Kidney epithelial cell (primary cell): ENCODE measurements around the gene FAM229A. TPM values are rescaled to one million over a fixed set of nuclear protein-coding genes. Genes with fewer than 3 reads are reported as not detected.

Experiments
- DNase-seq: peaks from one replicate; pipeline ENCODE4 v3.0.0-alpha.2; 2010; ENCODE audit warnings: low read depth
- H3K27me3 ChIP-seq: 2 replicates; pipeline ENCODE4 v1.6.0; 2011; ENCODE audit warnings: low read length; ENCODE audit not compliant: control insufficient read depth, insufficient read depth
- H3K36me3 ChIP-seq: 2 replicates; pipeline ENCODE4 v1.5.1; 2011; ENCODE audit warnings: low read length; ENCODE audit not compliant: control insufficient read depth, insufficient read depth
- H3K4me3 ChIP-seq: 2 replicates; pipeline ENCODE4 v1.5.1; 2011; ENCODE audit warnings: low read depth, mild to moderate bottlenecking, control low read depth, low read length
- total RNA-seq: library from RNA; depleted of rRNA; stranded (reverse); fragments of >200 nt; gene quantifications from 2 replicates; pipeline ENCODE4 v1.2.3, GENCODE V29; 2015
- TF ChIP-seq, protein P1 (sequence below): IDR thresholded peaks from 2 replicates; pipeline ENCODE4 v1.5.1; 2011; ENCODE audit warnings: mild to moderate bottlenecking, moderate library complexity, low read length, control low read depth, inconsistent platforms; ENCODE audit not compliant: insufficient read depth, poor library complexity, severe bottlenecking

Gene FAM229A
- total RNA-seq, 1 donor from 2014 or later: 7.5 TPM

- Histone ChIP-seq H3K4me3 (no peak overlapping the region), H3K36me3 (peaks cover 4% of the 10 kb centered on the region), H3K27me3 (no peaks in the 10 kb centered on the region)
- DNase-seq: no peak
- TF ChIP-seq, protein P1, sequence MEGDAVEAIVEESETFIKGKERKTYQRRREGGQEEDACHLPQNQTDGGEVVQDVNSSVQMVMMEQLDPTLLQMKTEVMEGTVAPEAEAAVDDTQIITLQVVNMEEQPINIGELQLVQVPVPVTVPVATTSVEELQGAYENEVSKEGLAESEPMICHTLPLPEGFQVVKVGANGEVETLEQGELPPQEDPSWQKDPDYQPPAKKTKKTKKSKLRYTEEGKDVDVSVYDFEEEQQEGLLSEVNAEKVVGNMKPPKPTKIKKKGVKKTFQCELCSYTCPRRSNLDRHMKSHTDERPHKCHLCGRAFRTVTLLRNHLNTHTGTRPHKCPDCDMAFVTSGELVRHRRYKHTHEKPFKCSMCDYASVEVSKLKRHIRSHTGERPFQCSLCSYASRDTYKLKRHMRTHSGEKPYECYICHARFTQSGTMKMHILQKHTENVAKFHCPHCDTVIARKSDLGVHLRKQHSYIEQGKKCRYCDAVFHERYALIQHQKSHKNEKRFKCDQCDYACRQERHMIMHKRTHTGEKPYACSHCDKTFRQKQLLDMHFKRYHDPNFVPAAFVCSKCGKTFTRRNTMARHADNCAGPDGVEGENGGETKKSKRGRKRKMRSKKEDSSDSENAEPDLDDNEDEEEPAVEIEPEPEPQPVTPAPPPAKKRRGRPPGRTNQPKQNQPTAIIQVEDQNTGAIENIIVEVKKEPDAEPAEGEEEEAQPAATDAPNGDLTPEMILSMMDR: no peak
Measured at GRCh38 chr1:32329931-32330466, 32.3 kb downstream of the FAM229A start.

GRCh38 chr1:32327204-32327603 lies 35.1 kb downstream of the FAM229A start:
- H3K36me3 ChIP-seq: peaks cover 2% of the 10 kb centered on the region
- DNase-seq: no peak
- H3K4me3 ChIP-seq: no peak overlapping the region
- H3K27me3 ChIP-seq: no peaks in the 10 kb centered on the region
- TF ChIP-seq, protein P1: no peak

DNA sequence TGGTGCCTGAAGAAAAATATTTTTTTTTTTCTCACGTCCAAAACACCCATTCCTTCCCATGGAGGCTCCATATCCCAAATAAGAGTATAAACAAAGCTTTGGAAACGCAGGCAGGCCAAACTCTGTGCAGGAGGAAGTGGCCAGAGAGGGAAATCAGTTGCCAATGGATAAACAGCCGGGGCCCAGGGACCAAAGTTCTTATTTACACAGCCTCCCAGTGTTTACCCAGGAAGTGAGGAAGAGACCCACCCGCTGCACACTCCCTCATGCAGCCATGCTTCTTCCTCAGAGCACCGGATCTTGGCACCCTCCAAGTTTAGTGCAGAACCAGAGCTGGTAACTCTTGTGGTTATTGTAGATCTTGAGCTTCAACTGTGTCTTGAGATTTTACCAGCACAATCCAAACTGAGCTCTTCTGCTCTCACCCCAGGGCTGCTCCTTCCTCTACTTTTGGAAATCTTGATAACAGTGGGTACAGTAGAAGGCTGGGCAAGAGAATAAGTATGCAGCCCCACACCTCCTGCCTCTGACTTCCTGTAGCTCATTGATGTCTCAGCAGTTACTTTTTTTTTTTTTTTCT lies 40.5 kb downstream of the FAM229A start:
- DNase-seq: no peak
- Histone ChIP-seq H3K36me3 (no peaks in the 10 kb centered on the region), H3K27me3 (no peaks in the 10 kb centered on the region), H3K4me3 (no peak overlapping the region)
- TF ChIP-seq, protein P1: no peak

- DNase-seq: no peak
- Histone ChIP-seq H3K36me3 (no peaks in the 10 kb centered on the region), H3K27me3 (no peaks in the 10 kb centered on the region), H3K4me3 (no peak overlapping the region)
- TF ChIP-seq, protein P1: no peak
Measured at GRCh38 chr1:32318127-32318869, 44.0 kb downstream of the FAM229A start.

DNA sequence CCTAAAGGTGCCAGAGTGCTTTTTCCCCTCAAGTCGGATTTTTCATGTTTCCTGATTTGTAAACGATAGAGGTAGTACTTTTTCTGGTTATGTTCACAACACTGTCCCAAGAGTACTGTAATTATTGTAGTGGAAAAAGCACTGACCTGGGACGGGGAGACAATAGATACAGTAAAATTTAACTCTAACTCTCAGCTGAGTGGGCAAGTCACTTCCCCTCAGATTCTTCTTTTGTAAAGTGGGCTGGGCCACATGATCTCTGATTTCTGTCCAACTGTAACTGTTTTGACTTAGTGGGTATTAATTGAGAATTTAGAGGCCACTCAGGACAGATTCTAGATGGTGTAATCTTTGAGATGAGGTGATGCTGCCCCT lies 45.4 kb downstream of the FAM229A start:
- no peaks in the 10 kb centered on the region for H3K27me3 ChIP-seq
- DNase-seq: no peak
- TF ChIP-seq, protein P1: no peak
- H3K4me3 ChIP-seq: no peak overlapping the region
- H3K36me3 ChIP-seq: no peaks in the 10 kb centered on the region
